ENCODE results near the gene NEK8. TPM values are rescaled to one million over a fixed set of nuclear protein-coding genes. Genes with fewer than 3 reads are reported as not detected.
"Not testable (repeated sequence)": the region's sequence is repeated elsewhere in the genome, so short reads cannot be mapped to it uniquely, and the experiment has no call there.

Gene NEK8
- total RNA-seq, 4 donors from 2014 or later = 2.8 to 6.0 (median 3.5) TPM

DNA sequence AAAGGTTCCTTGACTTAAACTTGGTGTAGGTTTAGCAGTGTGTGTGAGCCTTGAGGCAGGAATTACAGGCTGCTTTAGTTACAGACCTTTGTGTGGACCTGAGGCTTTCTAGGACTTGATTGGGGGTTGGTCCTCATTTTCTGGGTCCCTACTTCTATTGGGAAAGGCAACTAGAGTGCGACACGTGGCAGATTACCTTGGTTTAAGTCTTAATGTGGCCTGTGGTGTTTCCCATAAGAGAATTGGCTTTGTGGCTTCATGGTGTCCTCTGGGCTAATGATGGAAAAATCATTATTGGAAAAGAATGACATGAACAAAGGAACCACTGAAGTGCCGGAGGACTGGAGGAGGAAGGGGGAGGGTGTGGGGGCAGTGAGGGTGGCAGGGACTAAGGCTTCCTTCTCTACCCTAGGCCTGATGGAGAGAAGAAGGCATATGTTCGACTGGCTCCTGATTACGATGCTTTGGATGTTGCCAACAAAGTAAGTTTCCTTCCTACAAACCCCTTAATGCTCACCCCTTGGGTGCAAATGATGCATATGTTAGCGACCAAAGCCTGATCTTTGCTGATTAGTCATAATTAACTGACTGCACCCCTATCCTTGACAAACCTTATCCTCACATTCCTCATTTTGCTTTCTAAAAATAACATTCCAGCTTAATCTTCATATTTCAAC lies 5.3 kb upstream of the NEK8 start:
- no peaks in the 10 kb centered on the region for H3K9me3 ChIP-seq
- TF ChIP-seq, protein P1, sequence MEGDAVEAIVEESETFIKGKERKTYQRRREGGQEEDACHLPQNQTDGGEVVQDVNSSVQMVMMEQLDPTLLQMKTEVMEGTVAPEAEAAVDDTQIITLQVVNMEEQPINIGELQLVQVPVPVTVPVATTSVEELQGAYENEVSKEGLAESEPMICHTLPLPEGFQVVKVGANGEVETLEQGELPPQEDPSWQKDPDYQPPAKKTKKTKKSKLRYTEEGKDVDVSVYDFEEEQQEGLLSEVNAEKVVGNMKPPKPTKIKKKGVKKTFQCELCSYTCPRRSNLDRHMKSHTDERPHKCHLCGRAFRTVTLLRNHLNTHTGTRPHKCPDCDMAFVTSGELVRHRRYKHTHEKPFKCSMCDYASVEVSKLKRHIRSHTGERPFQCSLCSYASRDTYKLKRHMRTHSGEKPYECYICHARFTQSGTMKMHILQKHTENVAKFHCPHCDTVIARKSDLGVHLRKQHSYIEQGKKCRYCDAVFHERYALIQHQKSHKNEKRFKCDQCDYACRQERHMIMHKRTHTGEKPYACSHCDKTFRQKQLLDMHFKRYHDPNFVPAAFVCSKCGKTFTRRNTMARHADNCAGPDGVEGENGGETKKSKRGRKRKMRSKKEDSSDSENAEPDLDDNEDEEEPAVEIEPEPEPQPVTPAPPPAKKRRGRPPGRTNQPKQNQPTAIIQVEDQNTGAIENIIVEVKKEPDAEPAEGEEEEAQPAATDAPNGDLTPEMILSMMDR (IDR thresholded peaks at IDR 0.05) = no peak
- TF ChIP-seq EP300 (IDR thresholded peaks at IDR 0.05) (no peak), POLR2A (IDR thresholded peaks at IDR 0.05) (no peak)
- peaks cover 6 to 41% (median 19%) of the 10 kb centered on the region in 3 donors for H3K36me3 ChIP-seq
- H3K27ac ChIP-seq = no peak overlapping the region
- no peak for DNase-seq (ENCODE audit: low spot score in 2 of 2)
- 47 to 59% methylated on average over 6 of the region's 6 CpGs for WGBS, 2 donors
- peaks cover 0 to 74% (median 48%) of the 10 kb centered on the region in 4 donors for H3K4me1 ChIP-seq
- H3K27me3 ChIP-seq = no peaks in the 10 kb centered on the region
- H3K4me3 ChIP-seq = no peak overlapping the region

DNA sequence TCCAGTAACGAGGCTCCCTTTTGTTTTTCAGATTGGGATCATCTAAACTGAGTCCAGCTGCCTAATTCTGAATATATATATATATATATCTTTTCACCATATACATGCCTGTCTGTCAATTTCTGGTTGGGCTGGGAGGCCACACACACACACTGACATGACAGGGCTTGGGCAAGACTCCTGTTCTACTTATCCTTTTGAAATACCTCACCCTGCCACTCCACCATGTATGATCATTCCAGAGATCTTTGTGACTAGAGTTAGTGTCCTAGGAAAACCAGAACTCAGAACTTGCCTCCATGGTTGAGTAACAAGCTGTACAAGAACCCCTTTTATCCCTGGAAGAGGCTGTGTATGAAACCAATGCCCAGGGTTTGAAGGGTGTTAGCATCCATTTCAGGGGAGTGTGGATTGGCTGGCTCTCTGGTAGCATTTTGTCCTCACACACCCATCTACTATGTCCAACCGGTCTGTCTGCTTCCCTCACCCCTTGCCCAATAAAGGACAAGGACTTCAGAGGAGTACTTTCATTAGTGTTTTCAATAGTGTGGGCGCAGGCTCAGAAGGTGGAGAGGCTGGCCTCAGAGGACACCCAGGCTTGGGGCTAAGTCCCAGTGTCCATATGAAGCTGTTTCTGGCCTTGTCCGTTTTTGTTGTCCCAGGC lies 4.6 kb upstream of the NEK8 start:
- Histone ChIP-seq H3K4me1 (peaks cover 0 to 68% (median 42%) of the 10 kb centered on the region in 4 donors), H3K36me3 (peaks cover 6 to 41% (median 19%) of the 10 kb centered on the region in 3 donors)
- not testable (repeated sequence) for H3K9me3 ChIP-seq; DNase-seq (ENCODE audit: low spot score in 2 of 2); H3K27me3 ChIP-seq; H3K4me3 ChIP-seq; H3K27ac ChIP-seq
- WGBS, 2 donors = 63 to 64% methylated on average over 4 of the region's 4 CpGs

DNA sequence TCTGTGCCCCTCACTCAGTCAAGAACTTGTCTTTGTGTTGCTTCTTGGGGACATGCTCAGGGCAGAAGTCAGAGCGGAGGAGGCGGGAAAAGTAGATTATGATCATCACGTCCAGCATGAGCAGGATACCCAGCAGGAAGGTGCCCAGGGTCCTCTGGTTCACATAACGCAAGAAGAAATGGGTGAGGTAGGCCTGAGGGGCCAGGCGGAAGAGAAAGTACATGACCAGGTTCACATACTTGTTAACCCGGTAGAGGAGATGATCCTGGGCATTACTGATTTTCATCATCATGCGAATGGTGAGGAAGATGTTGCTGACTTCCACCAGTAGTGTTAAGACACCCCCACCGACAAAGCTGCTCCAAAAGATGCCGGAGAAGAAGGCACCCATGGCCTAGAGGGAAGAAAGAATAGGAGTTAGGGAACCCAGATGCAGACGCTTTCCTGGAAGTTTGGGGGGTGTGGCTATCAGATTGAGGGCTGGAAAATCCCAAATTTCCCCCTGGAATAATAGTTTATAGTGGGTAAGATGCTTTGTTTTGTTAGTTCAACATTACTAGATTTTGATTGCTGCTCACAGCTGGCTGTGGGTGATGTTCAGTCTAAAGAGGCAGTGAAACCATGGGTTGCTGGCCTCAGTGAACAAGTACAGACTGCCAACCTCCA lies 4.0 kb upstream of the NEK8 start:
- Histone ChIP-seq H3K9me3 (no peaks in the 10 kb centered on the region), H3K4me3 (no peak overlapping the region), H3K4me1 (peaks cover 0 to 71% (median 40%) of the 10 kb centered on the region in 4 donors), H3K27ac (peak overlapping the region in 3 of 4 donors; percentile 88 to 100 (median 97)), H3K36me3 (peaks cover 6 to 41% (median 19%) of the 10 kb centered on the region in 3 donors), H3K27me3 (no peaks in the 10 kb centered on the region)
- TF ChIP-seq, protein P1 (IDR thresholded peaks at IDR 0.05) = no peak
- no peak for TF ChIP-seq POLR2A (IDR thresholded peaks at IDR 0.05)
- no peak for TF ChIP-seq EP300 (IDR thresholded peaks at IDR 0.05)
- no peak for DNase-seq (ENCODE audit: low spot score in 2 of 2)
- WGBS, 2 donors = 73 to 74% methylated on average over 10 of the region's 10 CpGs

DNA sequence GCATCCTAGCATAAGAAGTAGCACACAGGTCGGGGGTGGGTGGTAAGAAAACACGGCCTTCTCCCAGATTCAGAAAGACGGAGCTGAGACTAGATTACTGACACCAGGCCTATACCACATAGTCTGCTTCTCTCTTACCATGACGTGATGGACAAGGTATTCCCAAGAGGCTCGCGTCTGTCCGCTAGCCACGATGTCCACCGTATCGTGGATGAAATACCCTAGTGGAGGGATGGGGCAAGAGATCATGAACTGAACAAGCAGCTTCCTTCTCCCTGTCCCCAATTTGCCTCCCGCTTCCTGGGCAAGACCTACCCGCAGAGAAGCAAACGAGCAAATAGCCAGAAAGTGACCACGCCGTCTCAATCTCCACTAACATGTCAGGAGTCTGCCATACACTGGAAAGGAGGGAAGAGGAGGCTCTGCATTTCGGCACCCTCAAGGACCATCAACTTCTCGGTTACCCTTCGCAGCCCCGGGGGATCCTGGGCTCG lies 3.4 kb upstream of the NEK8 start:
- no peak for TF ChIP-seq POLR2A (IDR thresholded peaks at IDR 0.05)
- peak in 1 of 2 donors; percentile 28 for TF ChIP-seq EP300 (IDR thresholded peaks at IDR 0.05)
- Histone ChIP-seq H3K36me3 (peaks cover 6 to 41% (median 19%) of the 10 kb centered on the region in 3 donors), H3K27me3 (no peaks in the 10 kb centered on the region), H3K27ac (peak overlapping the region in 3 of 4 donors; percentile 88 to 100 (median 97)), H3K4me3 (peak overlapping the region; percentile 41 to 85 (median 68)), H3K9me3 (no peaks in the 10 kb centered on the region), H3K4me1 (peaks cover 0 to 73% (median 41%) of the 10 kb centered on the region in 4 donors)
- 23 to 30% methylated on average over 20 of the region's 20 CpGs for WGBS, 2 donors
- DNase-seq (ENCODE audit: low spot score in 2 of 2) = no peak

DNA sequence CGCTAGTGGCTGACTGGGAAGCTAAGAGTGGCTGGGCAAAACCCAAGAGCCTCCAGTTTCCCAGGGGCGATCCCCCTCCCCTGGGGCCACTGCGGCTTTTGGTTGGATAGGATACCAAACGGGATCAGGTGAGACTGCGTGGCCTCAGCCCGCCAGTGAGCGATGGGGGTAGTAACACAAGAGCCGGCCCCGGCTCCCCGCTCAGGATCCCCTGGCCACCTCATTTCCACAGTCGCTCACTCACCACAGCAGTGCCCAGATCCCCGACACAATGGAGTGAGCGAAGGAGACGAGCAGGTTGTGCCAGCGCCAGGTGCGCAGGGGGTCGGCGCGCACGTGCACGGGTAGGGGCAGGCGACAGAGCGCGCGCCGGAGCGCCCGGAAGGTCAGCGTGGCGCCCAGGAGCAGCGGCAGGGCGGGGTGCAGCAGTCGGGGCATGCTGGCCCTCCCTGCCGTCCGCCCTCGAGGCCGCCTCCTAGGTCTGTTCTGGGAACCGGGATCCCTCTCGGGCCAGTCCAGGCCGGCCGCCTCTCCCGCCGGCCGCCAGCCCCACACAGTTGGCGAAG lies 2.8 kb upstream of the NEK8 start:
- 0 to 1% methylated on average over 2 to 21 of the region's 45 CpGs for WGBS, 2 donors
- Histone ChIP-seq H3K4me3 (peak overlapping the region; percentile 41 to 85 (median 68)), H3K9me3 (no peaks in the 10 kb centered on the region), H3K27ac (peak overlapping the region; percentile 10 to 100 (median 92)), H3K4me1 (peaks cover 0 to 68% (median 38%) of the 10 kb centered on the region in 4 donors), H3K27me3 (no peaks in the 10 kb centered on the region), H3K36me3 (peaks cover 6 to 41% (median 19%) of the 10 kb centered on the region in 3 donors)
- DNase-seq (ENCODE audit: low spot score in 2 of 2) = no peak
- TF ChIP-seq, protein P1 (IDR thresholded peaks at IDR 0.05) = no peak
- TF ChIP-seq EP300 (IDR thresholded peaks at IDR 0.05) (no peak), POLR2A (IDR thresholded peaks at IDR 0.05) (no peak)
